ENCODE data around the gene AAMP.

Gene AAMP

DNA sequence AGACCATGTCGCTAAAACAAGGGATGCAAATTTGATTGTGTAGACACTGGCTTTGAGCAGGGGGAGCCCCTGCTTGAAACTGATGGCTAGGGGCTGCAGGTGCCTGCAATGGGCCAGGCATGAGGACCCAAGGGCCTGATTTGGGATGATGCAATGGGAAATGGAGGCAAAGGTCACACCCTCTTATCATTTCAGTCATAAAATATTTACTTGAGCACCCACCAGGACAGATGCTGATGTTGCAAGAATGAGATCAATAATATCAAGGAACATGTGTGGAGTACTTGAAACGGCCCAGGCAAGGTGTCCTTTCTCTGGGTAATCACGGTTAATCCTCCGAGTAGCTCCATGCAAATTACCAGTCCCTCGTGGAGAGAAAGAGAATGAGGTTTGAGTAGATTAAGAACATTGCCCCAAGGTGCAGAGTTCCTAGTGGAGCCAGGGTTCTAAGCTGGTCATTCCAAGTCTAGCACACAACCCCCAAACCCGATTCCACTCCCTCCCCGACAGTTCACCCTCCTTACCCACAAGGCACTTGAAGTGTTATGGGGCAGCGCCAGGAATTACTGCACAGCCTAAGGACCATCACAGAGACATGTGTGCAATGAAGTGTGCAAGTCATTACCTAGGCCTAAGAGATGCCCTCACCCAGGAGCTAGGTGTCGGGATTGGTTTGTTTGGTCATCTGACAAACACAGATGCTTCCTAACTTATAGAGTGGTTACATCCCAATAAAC, 36.4 kb upstream of the AAMP start:
- H3K4me1 ChIP-seq (ENCODE audit: control insufficient read depth, insufficient read depth, low read length) = peaks cover 34% of the 10 kb centered on the region
- no peaks in the 10 kb centered on the region for H3K9me3 ChIP-seq (ENCODE audit: control insufficient read depth, low read length)
- no peaks in the 10 kb centered on the region for H3K36me3 ChIP-seq (ENCODE audit: control insufficient read depth, insufficient read depth, low read length)
- no peaks in the 10 kb centered on the region for H3K27me3 ChIP-seq (ENCODE audit: control insufficient read depth, insufficient read depth, low read length)
- no peak overlapping the region for H3K4me3 ChIP-seq (ENCODE audit: low read length)
- no peak overlapping the region for H3K9ac ChIP-seq (ENCODE audit: low read length)

DNA sequence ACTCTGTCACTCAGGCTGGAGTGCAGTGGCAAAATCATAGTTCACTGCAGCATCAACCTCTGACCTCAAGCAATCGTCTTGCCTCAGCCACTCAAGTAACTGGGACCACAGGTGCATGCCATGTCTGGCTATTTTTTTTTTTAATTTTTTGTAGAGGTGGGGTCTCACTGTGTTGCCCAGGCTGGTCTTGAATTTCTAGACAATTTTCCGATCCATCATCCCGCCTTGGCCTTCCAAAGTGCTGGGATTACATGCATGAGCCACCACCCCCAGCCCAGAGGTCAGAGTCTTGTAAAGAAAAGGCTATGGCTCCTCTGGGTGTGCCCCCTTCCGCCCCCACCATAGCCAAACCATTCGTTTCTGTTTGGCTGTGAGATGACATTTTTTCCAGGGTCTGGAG, 35.4 kb upstream of the AAMP start:
- peaks cover 26% of the 10 kb centered on the region for H3K4me1 ChIP-seq (ENCODE audit: control insufficient read depth, insufficient read depth, low read length)
- H3K9ac ChIP-seq (ENCODE audit: low read length) = no peak overlapping the region
- no peaks in the 10 kb centered on the region for H3K36me3 ChIP-seq (ENCODE audit: control insufficient read depth, insufficient read depth, low read length)
- no peak overlapping the region for H3K4me3 ChIP-seq (ENCODE audit: low read length)
- H3K27me3 ChIP-seq (ENCODE audit: control insufficient read depth, insufficient read depth, low read length) = no peaks in the 10 kb centered on the region
- no peaks in the 10 kb centered on the region for H3K9me3 ChIP-seq (ENCODE audit: control insufficient read depth, low read length)

- no peaks in the 10 kb centered on the region for H3K36me3 ChIP-seq (ENCODE audit: control insufficient read depth, insufficient read depth, low read length)
- H3K9me3 ChIP-seq (ENCODE audit: control insufficient read depth, low read length) = no peaks in the 10 kb centered on the region
- no peak overlapping the region for H3K4me3 ChIP-seq (ENCODE audit: low read length)
- H3K27me3 ChIP-seq (ENCODE audit: control insufficient read depth, insufficient read depth, low read length) = no peaks in the 10 kb centered on the region
- H3K9ac ChIP-seq (ENCODE audit: low read length) = no peak overlapping the region
- peaks cover 36% of the 10 kb centered on the region for H3K4me1 ChIP-seq (ENCODE audit: control insufficient read depth, insufficient read depth, low read length)
These were observed 31.4 kb upstream of the AAMP start for GRCh38 chr2:218301176-218301819.

DNA sequence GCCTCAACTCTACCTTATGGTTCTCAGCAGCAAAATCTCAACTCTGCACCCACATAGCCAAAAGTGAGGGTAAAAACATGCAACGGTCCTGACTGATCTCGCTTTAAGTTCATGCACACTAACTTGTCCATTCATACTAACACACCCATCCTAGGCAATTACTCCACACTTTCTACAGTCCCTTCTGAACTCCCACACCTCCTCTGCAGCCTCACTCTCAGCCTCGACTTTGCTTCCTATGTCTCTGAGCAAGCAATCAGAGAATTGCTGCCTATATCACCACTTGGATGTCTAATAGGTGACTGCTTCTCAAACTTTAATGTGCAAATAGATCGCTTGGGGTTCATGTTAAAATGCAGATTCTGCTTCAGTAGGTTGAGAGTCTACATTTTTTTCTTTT, 30.2 kb upstream of the AAMP start:
- no peak overlapping the region for H3K9ac ChIP-seq (ENCODE audit: low read length)
- H3K4me1 ChIP-seq (ENCODE audit: control insufficient read depth, insufficient read depth, low read length) = peaks cover 48% of the 10 kb centered on the region

GRCh38 chr2:218298314-218298875, 28.5 kb upstream of the AAMP start:
- Histone ChIP-seq H3K9me3 (ENCODE audit: control insufficient read depth, low read length) (no peaks in the 10 kb centered on the region), H3K9ac (ENCODE audit: low read length) (peak overlapping the region; percentile 46), H3K4me1 (ENCODE audit: control insufficient read depth, insufficient read depth, low read length) (peaks cover 61% of the 10 kb centered on the region), H3K27me3 (ENCODE audit: control insufficient read depth, insufficient read depth, low read length) (no peaks in the 10 kb centered on the region), H3K4me3 (ENCODE audit: low read length) (no peak overlapping the region), H3K36me3 (ENCODE audit: control insufficient read depth, insufficient read depth, low read length) (no peaks in the 10 kb centered on the region)

More for the DNA sequence above, 30.2 kb upstream of the AAMP start:
- Histone ChIP-seq H3K9me3 (ENCODE audit: control insufficient read depth, low read length) (no peaks in the 10 kb centered on the region), H3K36me3 (ENCODE audit: control insufficient read depth, insufficient read depth, low read length) (no peaks in the 10 kb centered on the region), H3K4me3 (ENCODE audit: low read length) (no peak overlapping the region), H3K27me3 (ENCODE audit: control insufficient read depth, insufficient read depth, low read length) (no peaks in the 10 kb centered on the region)

DNA sequence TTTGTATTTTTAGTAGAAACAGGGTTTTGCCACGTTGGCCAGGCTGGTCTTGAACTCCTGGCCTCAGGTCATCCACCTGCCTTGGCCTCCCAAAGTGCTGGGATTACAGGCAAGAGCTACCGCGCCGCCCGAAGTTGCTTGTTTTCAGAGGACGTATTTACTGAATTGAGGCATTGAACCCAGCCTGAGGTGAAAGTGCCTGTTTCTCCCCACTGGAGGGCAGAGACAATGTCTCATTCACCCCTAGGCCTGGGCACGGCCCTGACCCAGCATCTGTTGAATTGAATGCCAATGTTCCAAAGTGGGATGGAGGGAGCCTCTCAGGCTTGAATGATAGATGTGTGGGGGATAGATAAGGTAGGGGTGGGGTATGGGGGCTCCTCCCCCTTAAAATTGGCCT, 26.9 kb upstream of the AAMP start:
- H3K9me3 ChIP-seq (ENCODE audit: control insufficient read depth, low read length) = no peaks in the 10 kb centered on the region
- peak overlapping the region; percentile 23 for H3K9ac ChIP-seq (ENCODE audit: low read length)
- H3K4me3 ChIP-seq (ENCODE audit: low read length) = no peak overlapping the region

DNA sequence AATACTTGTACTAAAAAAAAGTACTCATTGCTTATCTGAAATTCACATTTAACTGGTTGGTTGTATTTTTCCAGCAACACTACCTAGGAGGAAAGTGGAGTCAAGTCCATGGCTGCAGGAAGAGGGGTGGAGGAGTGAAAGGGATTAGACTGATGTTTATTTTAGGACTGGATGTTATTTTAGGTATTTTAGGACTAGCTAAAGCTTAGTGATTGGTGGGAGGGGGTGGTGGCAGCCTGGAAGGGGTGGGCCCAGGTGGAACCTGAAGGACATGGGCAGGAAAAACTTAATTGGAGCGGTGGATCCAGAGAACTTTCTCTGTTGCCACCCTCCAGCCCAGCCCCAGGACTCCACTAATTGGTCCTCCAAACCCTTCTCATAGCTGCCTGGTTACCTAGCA, 26.3 kb upstream of the AAMP start:
- H3K36me3 ChIP-seq (ENCODE audit: control insufficient read depth, insufficient read depth, low read length) = no peaks in the 10 kb centered on the region
- H3K27me3 ChIP-seq (ENCODE audit: control insufficient read depth, insufficient read depth, low read length) = no peaks in the 10 kb centered on the region
- H3K9me3 ChIP-seq (ENCODE audit: control insufficient read depth, low read length) = no peaks in the 10 kb centered on the region
- peak overlapping the region; percentile 36 for H3K9ac ChIP-seq (ENCODE audit: low read length)
- H3K4me3 ChIP-seq (ENCODE audit: low read length) = no peak overlapping the region
- H3K4me1 ChIP-seq (ENCODE audit: control insufficient read depth, insufficient read depth, low read length) = peaks cover 63% of the 10 kb centered on the region

More for the DNA sequence above, 26.9 kb upstream of the AAMP start:
- no peaks in the 10 kb centered on the region for H3K36me3 ChIP-seq (ENCODE audit: control insufficient read depth, insufficient read depth, low read length)
- no peaks in the 10 kb centered on the region for H3K27me3 ChIP-seq (ENCODE audit: control insufficient read depth, insufficient read depth, low read length)
- peaks cover 65% of the 10 kb centered on the region for H3K4me1 ChIP-seq (ENCODE audit: control insufficient read depth, insufficient read depth, low read length)

- Histone ChIP-seq H3K27me3 (ENCODE audit: control insufficient read depth, insufficient read depth, low read length) (no peaks in the 10 kb centered on the region), H3K9ac (ENCODE audit: low read length) (peak overlapping the region; percentile 99), H3K36me3 (ENCODE audit: control insufficient read depth, insufficient read depth, low read length) (no peaks in the 10 kb centered on the region), H3K4me3 (ENCODE audit: low read length) (no peak overlapping the region), H3K9me3 (ENCODE audit: control insufficient read depth, low read length) (no peaks in the 10 kb centered on the region), H3K4me1 (ENCODE audit: control insufficient read depth, insufficient read depth, low read length) (peaks cover 75% of the 10 kb centered on the region)
These were observed 25.1 kb upstream of the AAMP start for GRCh38 chr2:218295029-218295428.

- peaks cover 80% of the 10 kb centered on the region for H3K4me1 ChIP-seq (ENCODE audit: control insufficient read depth, insufficient read depth, low read length)
- peak overlapping the region; percentile 99 for H3K9ac ChIP-seq (ENCODE audit: low read length)
- no peaks in the 10 kb centered on the region for H3K27me3 ChIP-seq (ENCODE audit: control insufficient read depth, insufficient read depth, low read length)
- no peak overlapping the region for H3K4me3 ChIP-seq (ENCODE audit: low read length)
- no peaks in the 10 kb centered on the region for H3K36me3 ChIP-seq (ENCODE audit: control insufficient read depth, insufficient read depth, low read length)
- H3K9me3 ChIP-seq (ENCODE audit: control insufficient read depth, low read length) = no peaks in the 10 kb centered on the region
These were observed 24.6 kb upstream of the AAMP start for GRCh38 chr2:218294430-218295022.

GRCh38 chr2:218293715-218294429, 23.9 kb upstream of the AAMP start:
- Histone ChIP-seq H3K4me3 (ENCODE audit: low read length) (no peak overlapping the region), H3K9me3 (ENCODE audit: control insufficient read depth, low read length) (no peaks in the 10 kb centered on the region), H3K36me3 (ENCODE audit: control insufficient read depth, insufficient read depth, low read length) (no peaks in the 10 kb centered on the region), H3K9ac (ENCODE audit: low read length) (peak overlapping the region; percentile 99), H3K4me1 (ENCODE audit: control insufficient read depth, insufficient read depth, low read length) (peaks cover 85% of the 10 kb centered on the region), H3K27me3 (ENCODE audit: control insufficient read depth, insufficient read depth, low read length) (no peaks in the 10 kb centered on the region)

GRCh38 chr2:218292048-218293014, 22.4 kb upstream of the AAMP start, which contains the start of gene TMBIM1:
Gene TMBIM1 (minus strand): TSS chr2:218292503. CDS start chr2:218282141, 10,362 bp downstream.
- Histone ChIP-seq H3K4me1 (ENCODE audit: control insufficient read depth, insufficient read depth, low read length) (peaks cover 85% of the 10 kb centered on the region), H3K36me3 (ENCODE audit: control insufficient read depth, insufficient read depth, low read length) (no peaks in the 10 kb centered on the region), H3K4me3 (ENCODE audit: low read length) (peak within 1 kb of the TSS; percentile 93), H3K9me3 (ENCODE audit: control insufficient read depth, low read length) (no peaks in the 10 kb centered on the region), H3K9ac (ENCODE audit: low read length) (peak within 1 kb of the TSS; percentile 99), H3K27me3 (ENCODE audit: control insufficient read depth, insufficient read depth, low read length) (no peaks in the 10 kb centered on the region)
